M059J (cell line): ENCODE measurements around the gene MOK. TPM values are rescaled to one million over a fixed set of nuclear protein-coding genes. Genes with fewer than 3 reads are reported as not detected.
A peak's percentile ranks its signal among the peaks of the same experiment; 100 is the strongest.

ENCODE experiments used
- DNase-seq: peaks from one replicate; pipeline ENCODE4 v3.0.0-alpha.2; 2012; ENCODE audit warnings: low read depth
- total RNA-seq: library from RNA; depleted of rRNA; stranded (reverse); fragments of >200 nt; shearing (Covaris generic); gene quantifications from 2 replicates; pipeline ENCODE4 v1.2.3, GENCODE V29; 2014

Gene MOK
- total RNA-seq, 1 experiment from 2014 or later, result 27.3 TPM

- no peak for DNase-seq
Measured at GRCh38 chr14:102285106-102285505, 19.9 kb downstream of the MOK start.

- no peak for DNase-seq
Measured at GRCh38 chr14:102283631-102284129, 21.3 kb downstream of the MOK start.

GRCh38 chr14:102282751-102283465, 22.1 kb downstream of the MOK start:
- DNase-seq, result no peak

GRCh38 chr14:102280376-102280962, 24.5 kb downstream of the MOK start:
- peak; percentile 96 for DNase-seq

- peak; percentile 98 for DNase-seq
Measured at GRCh38 chr14:102279688-102280348, 25.1 kb downstream of the MOK start.

GRCh38 chr14:102279282-102279681, 25.7 kb downstream of the MOK start:
- peak; percentile 33 for DNase-seq

- no peak for DNase-seq
Measured at GRCh38 chr14:102278631-102278935, 26.4 kb downstream of the MOK start.

- DNase-seq, result no peak
Measured at GRCh38 chr14:102277874-102278630, 26.9 kb downstream of the MOK start.

- no peak for DNase-seq
Measured at GRCh38 chr14:102275866-102276265, 29.1 kb downstream of the MOK start.

- DNase-seq, result no peak
Measured at GRCh38 chr14:102272392-102272791, 32.6 kb downstream of the MOK start.

- DNase-seq, result no peak
Measured at GRCh38 chr14:102264775-102265174, 40.2 kb downstream of the MOK start.

GRCh38 chr14:102264355-102264754, 40.6 kb downstream of the MOK start:
- no peak for DNase-seq

- DNase-seq, result peak; percentile 83
Measured at GRCh38 chr14:102262929-102263462, 42.0 kb downstream of the MOK start.

GRCh38 chr14:102258136-102258535, 46.8 kb downstream of the MOK start:
- DNase-seq, result no peak

GRCh38 chr14:102256716-102257115, 48.2 kb downstream of the MOK start:
- DNase-seq, result no peak

GRCh38 chr14:102255401-102256190, 49.4 kb downstream of the MOK start:
- DNase-seq, result no peak

GRCh38 chr14:102252834-102253801, 51.8 kb downstream of the MOK start:
- DNase-seq, result no peak

GRCh38 chr14:102251161-102251560, 53.8 kb downstream of the MOK start:
- no peak for DNase-seq

GRCh38 chr14:102250636-102251035, 54.3 kb downstream of the MOK start:
- no peak for DNase-seq

- DNase-seq, result no peak
Measured at GRCh38 chr14:102249981-102250380, 55.0 kb downstream of the MOK start.
